Measurements from ENCODE around the gene CDH4.

Gene CDH4

GRCh38 chr20:61916318-61916891, 664.3 kb downstream of the CDH4 start:
- no peak for DNase-seq (ENCODE audit: low spot score)

GRCh38 chr20:61917474-61918145, 665.5 kb downstream of the CDH4 start:
- DNase-seq (ENCODE audit: low spot score): no peak

- DNase-seq (ENCODE audit: low spot score): peak; percentile 71
Measured at GRCh38 chr20:61918548-61918947, 666.5 kb downstream of the CDH4 start.

- DNase-seq (ENCODE audit: low spot score): no peak
Measured at GRCh38 chr20:61919239-61919638, 667.2 kb downstream of the CDH4 start.

- no peak for DNase-seq (ENCODE audit: low spot score)
Measured at GRCh38 chr20:61919675-61920365, 667.8 kb downstream of the CDH4 start.

- DNase-seq (ENCODE audit: low spot score): no peak
Measured at GRCh38 chr20:61922411-61922810, 670.4 kb downstream of the CDH4 start.

- no peak for DNase-seq (ENCODE audit: low spot score)
Measured at GRCh38 chr20:61922936-61923335, 670.9 kb downstream of the CDH4 start.

- DNase-seq (ENCODE audit: low spot score): no peak
Measured at GRCh38 chr20:61923371-61924166, 671.5 kb downstream of the CDH4 start.

- DNase-seq (ENCODE audit: low spot score): no peak
Measured at GRCh38 chr20:61924211-61924857, 672.3 kb downstream of the CDH4 start.

- DNase-seq (ENCODE audit: low spot score): no peak
Measured at GRCh38 chr20:61924858-61925554, 672.9 kb downstream of the CDH4 start.

- no peak for DNase-seq (ENCODE audit: low spot score)
Measured at GRCh38 chr20:61925555-61926252, 673.6 kb downstream of the CDH4 start.

- DNase-seq (ENCODE audit: low spot score): no peak
Measured at GRCh38 chr20:61926253-61926613, 674.2 kb downstream of the CDH4 start.

- DNase-seq (ENCODE audit: low spot score): no peak
Measured at GRCh38 chr20:61926796-61927192, 674.7 kb downstream of the CDH4 start.

- no peak for DNase-seq (ENCODE audit: low spot score)
Measured at GRCh38 chr20:61927193-61927825, 675.2 kb downstream of the CDH4 start.

- no peak for DNase-seq (ENCODE audit: low spot score)
Measured at GRCh38 chr20:61927826-61928541, 675.9 kb downstream of the CDH4 start.

GRCh38 chr20:61929561-61929960, 677.5 kb downstream of the CDH4 start:
- DNase-seq (ENCODE audit: low spot score): no peak

- no peak for DNase-seq (ENCODE audit: low spot score)
Measured at GRCh38 chr20:61929971-61930666, 678.1 kb downstream of the CDH4 start.

GRCh38 chr20:61930776-61931475, 678.9 kb downstream of the CDH4 start:
- no peak for DNase-seq (ENCODE audit: low spot score)

All from iPS-NIHi11 (cell line).